HAP-1 (cell line): Measurements from ENCODE around the gene TOX3.

Experiments used
- DNase-seq, 2 experiments: peaks; one replicate each; pipeline ENCODE4 v3.0.0-alpha.2; 2016 to 2020; ENCODE audit warnings: low spot score in 2 of 2
- H3K27me3 ChIP-seq: fragments of 250-450 bp; sonication (Bioruptor Pico); 2 replicates; pipeline ENCODE4 v1.5.1; 2020; ENCODE audit warnings: low read depth, mild to moderate bottlenecking, moderate library complexity
- H3K36me3 ChIP-seq: fragments of 250-450 bp; sonication (Bioruptor Pico); replicated peaks from 2 replicates; pipeline ENCODE4 v1.5.1; 2020; ENCODE audit warnings: mild to moderate bottlenecking
- H3K4me1 ChIP-seq: fragments of 250-450 bp; sonication (Bioruptor Pico); 2 replicates; pipeline ENCODE4 v1.5.1; 2020; ENCODE audit warnings: mild to moderate bottlenecking
- H3K4me3 ChIP-seq: fragments of 250-450 bp; sonication (Bioruptor Pico); 2 replicates; pipeline ENCODE4 v1.5.1; 2020; ENCODE audit warnings: mild to moderate bottlenecking, moderate library complexity
- H3K9me3 ChIP-seq: fragments of 250-450 bp; sonication (Bioruptor Pico); 2 replicates; pipeline ENCODE4 v1.5.1; 2020; ENCODE audit warnings: mild to moderate bottlenecking, moderate library complexity
- in situ Hi-C: fragments of 300-500 bp; cut with MboI; formaldehyde crosslinking; loops from 3 replicates; pipeline ENCODE4 v1.14.3; 2020; ENCODE audit warnings: low sequenced_read_pairs, inconsistent platforms, mixed read lengths

The TOX3 gene

GRCh38 chr16:52573365-52574299, 26.7 kb upstream of the TOX3 start:
- H3K36me3 ChIP-seq = no peaks in the 10 kb centered on the region
- no peaks in the 10 kb centered on the region for H3K9me3 ChIP-seq
- in situ Hi-C loops = no loop called here
- H3K4me1 ChIP-seq = no peaks in the 10 kb centered on the region
- no peak overlapping the region for H3K4me3 ChIP-seq
- no peaks in the 10 kb centered on the region for H3K27me3 ChIP-seq
- DNase-seq = no peak

DNA sequence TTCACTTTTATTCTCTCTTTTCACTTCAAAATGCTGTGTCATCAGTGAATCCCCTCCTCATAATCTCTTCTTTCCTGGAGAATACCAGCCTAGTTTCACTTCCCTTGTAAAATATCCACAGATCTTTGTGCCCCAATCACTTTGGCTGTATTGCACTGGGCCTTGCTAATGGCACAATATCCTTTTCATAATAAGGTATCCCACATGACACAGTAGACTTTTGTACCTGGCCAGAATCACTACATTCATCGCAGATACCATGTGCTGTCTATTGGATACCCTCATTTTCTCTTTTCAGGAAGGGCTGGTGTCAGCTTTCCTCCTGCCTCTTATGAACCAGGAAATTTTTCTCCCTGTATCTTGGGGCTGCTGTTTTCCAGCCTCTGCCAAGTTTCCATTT, 25.7 kb upstream of the TOX3 start:
- H3K27me3 ChIP-seq = no peaks in the 10 kb centered on the region
- H3K9me3 ChIP-seq = no peaks in the 10 kb centered on the region
- no peak overlapping the region for H3K4me3 ChIP-seq
- no peak for DNase-seq
- H3K36me3 ChIP-seq = no peaks in the 10 kb centered on the region
- in situ Hi-C loops = no loop called here
- H3K4me1 ChIP-seq = no peaks in the 10 kb centered on the region

GRCh38 chr16:52570495-52571091, 23.6 kb upstream of the TOX3 start:
- H3K4me1 ChIP-seq = no peaks in the 10 kb centered on the region
- H3K36me3 ChIP-seq = no peaks in the 10 kb centered on the region
- no peaks in the 10 kb centered on the region for H3K9me3 ChIP-seq
- no peak for DNase-seq
- in situ Hi-C loops = no loop called here
- H3K27me3 ChIP-seq = no peaks in the 10 kb centered on the region
- no peak overlapping the region for H3K4me3 ChIP-seq

GRCh38 chr16:52569701-52570100, 22.8 kb upstream of the TOX3 start:
- in situ Hi-C loops = no loop called here
- H3K4me3 ChIP-seq = no peak overlapping the region

DNA sequence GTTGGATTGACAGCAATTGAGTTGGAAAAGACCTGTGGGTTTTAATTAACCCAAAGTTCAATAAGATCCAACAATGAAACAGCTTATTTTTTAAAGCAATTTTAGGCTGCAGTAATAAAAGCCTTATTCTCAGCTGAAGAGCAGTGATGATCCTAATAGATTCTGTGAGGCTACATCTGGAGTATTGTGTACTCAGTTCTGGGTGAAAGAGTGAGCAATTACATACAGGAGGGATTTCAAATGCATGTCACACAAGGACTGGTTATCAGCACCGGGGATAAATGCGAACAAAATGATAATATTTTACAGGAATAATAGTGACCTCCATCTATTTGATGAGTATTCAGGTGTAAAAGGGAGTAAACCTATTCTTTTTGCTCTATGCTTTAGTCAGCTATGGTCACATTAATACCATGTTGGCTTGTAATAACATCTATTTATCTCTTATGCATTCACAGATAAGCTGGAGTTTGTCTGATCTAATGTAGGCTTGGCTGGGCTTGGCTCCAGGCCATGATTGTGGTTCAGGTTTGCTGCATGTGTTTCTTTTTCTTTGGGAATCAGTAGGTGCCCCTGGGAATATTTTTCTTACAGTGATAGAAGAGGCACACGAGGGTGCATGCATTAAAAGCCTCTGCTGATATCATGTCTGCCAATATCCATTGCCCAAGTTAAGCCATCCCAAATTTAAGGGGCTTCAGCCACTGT, 22.2 kb upstream of the TOX3 start:
- Histone ChIP-seq H3K27me3 (no peaks in the 10 kb centered on the region), H3K36me3 (no peaks in the 10 kb centered on the region), H3K9me3 (no peaks in the 10 kb centered on the region), H3K4me1 (no peaks in the 10 kb centered on the region), H3K4me3 (no peak overlapping the region)
- in situ Hi-C loops = no loop called here
- no peak for DNase-seq

More at GRCh38 chr16:52569701-52570100, 22.8 kb upstream of the TOX3 start:
- DNase-seq = no peak
- no peaks in the 10 kb centered on the region for H3K9me3 ChIP-seq
- no peaks in the 10 kb centered on the region for H3K36me3 ChIP-seq
- no peaks in the 10 kb centered on the region for H3K27me3 ChIP-seq
- no peaks in the 10 kb centered on the region for H3K4me1 ChIP-seq

DNA sequence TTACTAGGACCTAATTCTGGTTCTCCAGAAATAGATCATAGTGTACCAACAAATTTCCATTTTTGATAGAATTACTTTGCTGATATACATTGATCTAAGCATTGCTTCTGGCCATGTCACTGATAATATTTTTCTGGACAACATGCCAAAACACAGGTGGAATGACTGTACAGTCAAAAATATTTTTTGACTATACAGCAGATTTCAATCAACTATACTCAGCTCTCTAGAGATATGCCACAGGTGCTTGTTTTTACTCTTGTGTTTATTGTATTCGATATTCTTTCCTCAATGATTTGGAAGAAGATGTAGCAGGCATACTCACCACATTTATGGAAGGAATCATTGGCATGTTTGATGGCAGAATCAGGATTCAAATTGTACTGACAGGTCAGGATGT, 21.6 kb upstream of the TOX3 start:
- Histone ChIP-seq H3K9me3 (no peaks in the 10 kb centered on the region), H3K4me1 (no peaks in the 10 kb centered on the region), H3K36me3 (no peaks in the 10 kb centered on the region), H3K27me3 (no peaks in the 10 kb centered on the region), H3K4me3 (no peak overlapping the region)
- no peak for DNase-seq
- in situ Hi-C loops = no loop called here

DNA sequence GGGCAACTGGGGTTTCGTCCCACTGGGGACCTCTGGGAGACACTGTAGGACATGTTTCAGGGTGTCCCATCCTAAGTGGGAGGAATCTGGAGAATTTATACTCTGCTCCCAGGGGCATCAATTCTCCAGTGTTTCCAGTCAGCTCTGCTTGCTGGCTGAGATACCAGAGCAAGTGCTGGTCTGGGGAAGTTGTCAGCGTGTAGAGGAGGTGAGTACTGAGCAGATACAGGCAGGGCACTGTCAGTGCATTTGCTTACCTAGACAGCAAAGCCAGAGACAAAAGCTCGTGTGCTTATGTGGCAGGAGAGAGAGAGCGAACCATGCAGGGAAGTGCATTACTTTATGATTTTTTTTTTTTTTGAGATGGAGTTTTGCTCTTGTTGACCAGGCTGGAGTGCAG, 20.2 kb upstream of the TOX3 start:
- H3K36me3 ChIP-seq = no peaks in the 10 kb centered on the region
- H3K9me3 ChIP-seq = no peaks in the 10 kb centered on the region
- no peak for DNase-seq
- no peaks in the 10 kb centered on the region for H3K4me1 ChIP-seq
- in situ Hi-C loops = no loop called here
- no peak overlapping the region for H3K4me3 ChIP-seq
- no peaks in the 10 kb centered on the region for H3K27me3 ChIP-seq

DNA sequence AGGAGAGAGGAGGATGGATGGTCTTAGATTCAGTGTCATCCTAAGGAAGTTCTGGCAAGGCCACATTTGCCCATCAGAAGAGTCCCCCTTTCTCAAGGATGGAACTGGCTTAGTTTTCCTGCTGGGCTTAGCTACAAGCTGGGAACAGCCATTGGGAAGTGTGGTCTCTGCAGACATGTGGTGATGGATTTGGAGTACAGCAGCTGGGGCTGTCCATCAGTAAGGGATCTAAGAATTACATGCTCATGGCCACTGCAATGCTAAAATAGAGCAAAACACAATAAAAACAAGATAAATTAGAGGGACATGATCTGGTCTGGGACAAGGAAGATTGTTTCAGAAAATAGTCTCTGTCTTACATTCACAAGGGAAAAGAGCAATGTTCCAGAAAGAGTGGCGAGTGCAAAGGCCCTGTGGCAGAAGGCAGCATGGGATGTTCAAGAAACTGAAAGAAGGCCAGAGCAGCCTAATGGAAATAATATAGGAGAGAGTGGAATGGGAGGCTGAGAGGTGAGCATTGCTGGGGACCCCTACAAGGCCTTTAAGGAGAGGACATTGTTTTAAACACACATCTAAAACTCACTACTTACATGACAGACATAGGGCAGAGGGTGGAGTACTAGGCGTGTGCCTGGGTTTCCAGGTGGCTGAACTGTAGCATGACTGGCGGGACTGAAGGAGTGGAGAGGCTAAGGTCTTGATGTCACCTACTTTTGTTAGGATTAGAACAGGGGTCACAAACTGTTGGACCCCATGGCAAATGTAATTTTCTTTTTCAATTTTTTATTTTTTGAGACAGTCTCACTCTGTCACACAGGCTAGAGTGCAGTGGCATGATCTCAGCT, 17.0 kb upstream of the TOX3 start:
- H3K9me3 ChIP-seq = no peaks in the 10 kb centered on the region
- no peaks in the 10 kb centered on the region for H3K4me1 ChIP-seq
- in situ Hi-C loops = no loop called here
- no peak for DNase-seq
- H3K27me3 ChIP-seq = no peaks in the 10 kb centered on the region
- H3K36me3 ChIP-seq = no peaks in the 10 kb centered on the region
- H3K4me3 ChIP-seq = no peak overlapping the region

GRCh38 chr16:52562770-52563169, 15.8 kb upstream of the TOX3 start:
- Histone ChIP-seq H3K4me3 (no peak overlapping the region), H3K9me3 (no peaks in the 10 kb centered on the region), H3K4me1 (no peaks in the 10 kb centered on the region), H3K36me3 (no peaks in the 10 kb centered on the region), H3K27me3 (no peaks in the 10 kb centered on the region)
- in situ Hi-C loops = no loop called here
- no peak for DNase-seq

DNA sequence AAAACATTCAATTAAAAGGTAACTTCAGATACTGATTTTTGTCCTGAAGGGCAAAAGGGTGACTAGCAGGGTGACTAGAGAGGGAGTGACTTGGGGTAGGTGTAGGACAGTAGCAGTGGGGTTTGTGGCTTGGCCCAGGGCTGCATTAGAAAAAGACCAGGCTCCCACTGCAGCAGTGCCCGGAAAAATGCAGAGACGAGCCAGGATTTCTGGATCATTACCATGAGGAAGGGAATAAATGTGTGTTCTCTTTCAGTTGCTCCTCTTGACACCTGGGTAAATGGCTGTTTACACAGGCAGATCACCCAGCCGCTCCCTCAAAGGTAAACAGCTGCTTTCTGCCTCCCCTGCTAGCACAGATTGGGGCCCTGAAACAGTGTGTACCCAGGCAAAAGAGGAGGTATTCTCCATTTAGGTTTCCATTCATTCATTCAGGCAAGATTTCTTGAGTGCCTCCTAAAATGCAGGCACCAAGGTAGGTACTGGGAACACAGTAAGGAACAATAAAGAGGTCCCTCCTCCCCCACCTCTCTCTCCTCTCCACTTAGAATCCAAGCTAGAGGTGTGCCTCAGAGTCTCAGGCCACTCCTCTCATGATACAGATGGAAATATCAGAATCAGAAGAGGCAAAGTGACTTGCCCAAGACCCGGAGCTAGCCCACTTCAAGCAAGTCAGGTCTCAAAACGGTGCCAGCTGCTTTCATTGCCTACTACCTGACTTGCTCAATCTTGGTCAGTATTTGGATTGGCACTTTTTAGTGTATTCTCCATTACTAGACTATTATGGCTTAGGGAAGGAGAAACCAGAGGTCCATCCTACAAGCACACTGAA, 15.2 kb upstream of the TOX3 start:
- Histone ChIP-seq H3K4me3 (no peak overlapping the region), H3K27me3 (no peaks in the 10 kb centered on the region), H3K9me3 (no peaks in the 10 kb centered on the region), H3K4me1 (no peaks in the 10 kb centered on the region), H3K36me3 (no peaks in the 10 kb centered on the region)
- in situ Hi-C loops = no loop called here
- no peak for DNase-seq

GRCh38 chr16:52558448-52558847, 11.5 kb upstream of the TOX3 start:
- Histone ChIP-seq H3K4me1 (peaks cover 12% of the 10 kb centered on the region), H3K9me3 (no peaks in the 10 kb centered on the region), H3K27me3 (no peaks in the 10 kb centered on the region), H3K4me3 (no peak overlapping the region), H3K36me3 (no peaks in the 10 kb centered on the region)
- no peak for DNase-seq
- in situ Hi-C loops = no loop called here

DNA sequence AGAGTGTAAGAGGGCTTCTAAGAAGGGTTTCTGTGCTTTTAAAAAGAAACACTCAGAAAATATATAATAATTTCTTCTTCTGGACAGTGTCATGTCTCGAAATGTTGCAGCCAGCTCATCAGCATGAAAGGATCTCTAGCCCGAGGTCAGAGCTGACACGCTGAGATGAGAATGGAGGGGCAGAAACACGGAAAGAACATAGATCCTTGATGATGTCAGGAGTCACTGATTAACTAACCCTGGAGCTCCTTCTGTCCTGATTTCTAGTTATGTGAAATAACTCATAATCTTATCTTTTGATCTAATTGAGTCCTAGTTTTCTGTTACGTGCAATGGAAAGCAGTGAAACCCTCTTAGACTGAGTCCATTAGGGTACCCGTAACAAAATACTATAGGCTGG, 10.3 kb upstream of the TOX3 start:
- peaks cover 24% of the 10 kb centered on the region for H3K4me1 ChIP-seq

GRCh38 chr16:52556083-52556482, 9.1 kb upstream of the TOX3 start:
- no peaks in the 10 kb centered on the region for H3K36me3 ChIP-seq
- DNase-seq = no peak
- in situ Hi-C loops = no loop called here

More for the DNA sequence above, 10.3 kb upstream of the TOX3 start:
- H3K27me3 ChIP-seq = no peaks in the 10 kb centered on the region
- H3K9me3 ChIP-seq = no peaks in the 10 kb centered on the region
- no peaks in the 10 kb centered on the region for H3K36me3 ChIP-seq
- DNase-seq = no peak
- no peak overlapping the region for H3K4me3 ChIP-seq
- in situ Hi-C loops = no loop called here

More at GRCh38 chr16:52556083-52556482, 9.1 kb upstream of the TOX3 start:
- peaks cover 24% of the 10 kb centered on the region for H3K4me1 ChIP-seq
- no peaks in the 10 kb centered on the region for H3K27me3 ChIP-seq
- no peaks in the 10 kb centered on the region for H3K9me3 ChIP-seq
- no peak overlapping the region for H3K4me3 ChIP-seq
